Central memory CD8-positive, alpha-beta T cell (primary cell): ENCODE measurements around the gene FAHD2B.
"Not testable (repeated sequence)": the region's sequence is repeated elsewhere in the genome, so short reads cannot be mapped to it uniquely, and the experiment has no call there.

Experiments used
- ATAC-seq: fragments of 150-1000 bp; cut with Tn5 transposase; replicated peaks from 2 replicates; pipeline ENCODE4 v1.10.0; 2022; ENCODE audit warnings: mild to moderate bottlenecking, moderate FRiP score, moderate number of reproducible peaks; ENCODE audit not compliant: poor library complexity, severe bottlenecking; ENCODE audit errors: extremely low read depth
- DNase-seq, 2 donors: peaks; one replicate each; pipeline ENCODE4 v3.0.0; 2021; ENCODE audit warnings: low spot score in 2 of 2
- H3K27ac Mint-ChIP-seq: one replicate; pipeline ENCODE4 v1.8.0; 2022; ENCODE audit warnings: low read depth, mild to moderate bottlenecking, moderate library complexity, mixed read lengths
- H3K27me3 Mint-ChIP-seq: one replicate; pipeline ENCODE4 v1.8.0; 2022; ENCODE audit warnings: mixed read lengths
- H3K36me3 Mint-ChIP-seq: one replicate; pipeline ENCODE4 v1.8.0; 2022; ENCODE audit warnings: mild to moderate bottlenecking, moderate library complexity, mixed read lengths; ENCODE audit not compliant: insufficient read depth
- H3K4me1 Mint-ChIP-seq: one replicate; pipeline ENCODE4 v1.8.0; 2022; ENCODE audit warnings: mixed read lengths
- H3K4me3 Mint-ChIP-seq: one replicate; pipeline ENCODE4 v1.8.0; 2022; ENCODE audit warnings: mild to moderate bottlenecking, moderate library complexity, mixed read lengths
- H3K9me3 Mint-ChIP-seq: one replicate; pipeline ENCODE4 v1.8.0; 2022; ENCODE audit warnings: mixed read lengths

FAHD2B gene

DNA sequence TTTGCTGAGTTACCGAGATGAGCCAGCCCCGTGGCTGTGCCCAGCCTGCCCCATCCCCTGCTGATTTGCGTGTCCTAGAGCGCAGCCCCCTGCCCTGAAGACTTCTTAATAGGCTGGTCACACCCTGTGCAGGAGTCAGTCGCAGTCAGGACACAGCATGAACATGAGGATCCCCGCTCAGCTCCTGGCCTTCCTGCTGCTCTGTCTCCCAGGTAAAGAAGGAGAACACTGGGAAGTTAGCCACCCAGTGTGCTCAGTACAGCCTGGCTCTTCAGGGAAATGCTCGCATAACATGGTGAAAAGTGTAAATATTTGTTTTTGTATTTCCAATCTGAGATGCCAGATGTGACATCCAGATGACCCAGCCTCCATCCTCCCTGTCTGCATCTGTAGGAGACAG, 34.9 kb downstream of the FAHD2B start:
- peaks cover 22% of the 10 kb centered on the region for H3K27me3 Mint-ChIP-seq
- not testable (repeated sequence) for H3K27ac Mint-ChIP-seq, DNase-seq, H3K9me3 Mint-ChIP-seq, H3K4me1 Mint-ChIP-seq, ATAC-seq, H3K36me3 Mint-ChIP-seq, H3K4me3 Mint-ChIP-seq

DNA sequence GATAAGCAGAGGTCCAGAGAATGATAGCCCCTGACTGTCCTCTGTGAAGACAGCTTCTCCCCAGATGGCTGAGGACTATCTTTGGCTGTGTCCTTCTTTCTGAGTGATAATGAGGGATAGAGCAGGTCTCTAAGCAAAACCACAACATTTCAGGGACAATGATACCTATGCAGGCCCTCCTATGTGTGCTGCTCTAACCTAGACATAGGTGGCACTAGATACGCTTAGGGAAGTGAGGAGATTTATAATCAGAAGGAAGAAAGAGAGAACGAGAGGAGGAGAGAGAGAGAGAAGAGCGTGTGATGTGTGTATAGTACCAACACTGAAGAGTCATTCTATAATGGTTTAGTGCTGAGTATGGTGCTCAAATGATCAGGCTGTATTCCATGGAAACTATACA, 38.5 kb downstream of the FAHD2B start:
- H3K4me1 Mint-ChIP-seq, H3K36me3 Mint-ChIP-seq, H3K27ac Mint-ChIP-seq, ATAC-seq, DNase-seq, H3K4me3 Mint-ChIP-seq, H3K9me3 Mint-ChIP-seq: not testable (repeated sequence)
- H3K27me3 Mint-ChIP-seq = peaks cover 13% of the 10 kb centered on the region

DNA sequence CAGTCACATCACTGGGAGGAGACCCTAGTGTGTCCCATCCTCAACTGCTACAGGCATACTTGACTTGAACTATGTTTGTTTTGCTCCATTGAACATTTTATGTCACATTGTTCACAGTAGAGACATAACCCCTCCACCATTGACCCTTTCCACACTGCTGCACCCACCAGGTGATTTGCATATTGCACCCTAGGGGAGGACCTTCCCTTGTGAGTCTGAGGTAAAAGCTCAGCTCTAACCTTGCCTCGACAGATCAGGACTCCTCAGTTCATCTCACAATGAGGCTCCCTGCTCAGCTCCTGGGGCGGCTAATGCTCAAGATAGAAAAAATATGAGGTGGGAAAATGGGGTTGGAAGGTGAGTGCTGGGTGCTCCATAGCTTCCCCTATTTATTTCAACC, 44.6 kb downstream of the FAHD2B start:
- not testable (repeated sequence) for H3K9me3 Mint-ChIP-seq, H3K4me1 Mint-ChIP-seq, H3K4me3 Mint-ChIP-seq, H3K36me3 Mint-ChIP-seq, ATAC-seq, H3K27ac Mint-ChIP-seq, DNase-seq
- peaks cover 23% of the 10 kb centered on the region for H3K27me3 Mint-ChIP-seq

DNA sequence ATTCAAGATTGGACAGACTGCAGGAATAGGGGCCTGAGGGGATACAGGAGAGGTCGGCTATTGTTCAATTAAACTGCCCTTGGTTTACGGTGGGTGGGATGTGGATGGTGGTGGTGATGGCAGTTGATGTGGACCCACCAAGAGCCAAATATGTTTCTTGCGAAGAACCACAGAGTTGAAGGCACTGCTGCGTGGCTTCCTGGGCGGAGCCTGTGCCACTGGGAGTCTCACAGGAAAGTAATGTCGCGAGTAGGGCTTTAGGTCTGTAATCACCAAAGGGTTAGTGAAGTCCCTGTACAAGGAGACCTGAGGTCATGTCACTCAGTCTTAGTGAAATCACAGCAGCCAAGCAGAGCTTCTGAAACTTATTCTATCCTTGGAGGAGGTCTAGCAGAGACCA, 46.2 kb downstream of the FAHD2B start:
- not testable (repeated sequence) for H3K27ac Mint-ChIP-seq, ATAC-seq, H3K9me3 Mint-ChIP-seq, H3K4me1 Mint-ChIP-seq, H3K4me3 Mint-ChIP-seq, H3K36me3 Mint-ChIP-seq, DNase-seq
- H3K27me3 Mint-ChIP-seq = peaks cover 21% of the 10 kb centered on the region

DNA sequence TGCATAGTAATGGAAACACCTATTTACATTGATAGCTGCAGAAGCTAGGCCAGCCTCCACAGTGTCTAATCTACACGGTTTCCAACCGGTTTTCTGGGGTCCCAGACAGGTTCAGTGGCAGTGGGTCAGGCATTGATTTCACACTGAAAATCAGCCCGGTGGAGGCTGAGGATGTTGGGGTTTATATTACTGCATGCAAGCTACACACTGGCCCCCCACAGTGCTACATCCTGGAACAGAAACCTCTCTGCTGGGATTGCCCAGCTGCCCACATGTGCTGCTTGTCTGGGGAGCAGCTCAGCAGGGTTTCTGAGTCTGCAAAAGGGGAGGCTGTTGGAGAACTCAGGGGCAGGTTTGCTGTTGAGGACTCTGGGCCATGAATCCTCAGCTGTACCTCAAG, 48.0 kb downstream of the FAHD2B start:
- DNase-seq, H3K4me1 Mint-ChIP-seq, ATAC-seq, H3K4me3 Mint-ChIP-seq, H3K27ac Mint-ChIP-seq, H3K36me3 Mint-ChIP-seq, H3K9me3 Mint-ChIP-seq: not testable (repeated sequence)
- peaks cover 21% of the 10 kb centered on the region for H3K27me3 Mint-ChIP-seq

DNA sequence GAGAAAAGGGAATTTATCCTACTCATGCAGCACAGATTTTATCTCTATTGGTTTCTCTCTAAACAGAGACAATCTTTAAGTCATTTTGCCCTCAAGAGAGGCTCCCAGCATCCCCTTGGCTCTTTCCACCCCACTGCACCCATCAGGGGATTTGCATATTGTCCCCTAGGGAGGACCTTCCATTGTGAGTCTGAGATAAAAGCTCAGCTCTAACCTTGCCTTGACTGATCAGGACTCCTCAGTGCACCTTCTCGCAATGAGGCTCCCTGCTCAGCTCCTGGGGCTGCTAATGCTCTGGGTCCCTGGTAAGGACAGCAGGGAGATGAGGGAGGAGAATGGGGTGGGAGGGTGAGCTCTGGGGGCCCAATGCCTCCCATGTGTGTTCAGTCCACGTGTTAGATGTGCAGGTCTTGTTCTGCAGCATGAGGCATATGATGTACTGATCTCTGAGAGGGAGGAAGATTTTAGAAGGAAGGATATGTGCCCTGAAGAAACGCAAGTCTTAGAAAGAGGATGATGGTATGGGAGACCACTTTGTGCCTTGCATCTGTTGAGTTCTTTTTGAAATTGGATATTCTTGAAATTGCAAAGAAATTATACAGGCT, 48.7 kb downstream of the FAHD2B start:
- not testable (repeated sequence) for H3K27ac Mint-ChIP-seq, H3K4me3 Mint-ChIP-seq, H3K9me3 Mint-ChIP-seq, H3K4me1 Mint-ChIP-seq, ATAC-seq, H3K36me3 Mint-ChIP-seq, DNase-seq
- H3K27me3 Mint-ChIP-seq = peaks cover 21% of the 10 kb centered on the region
